Lower lobe of right lung (tissue), 2 donors: ENCODE measurements around the gene SP100. TPM values are rescaled to one million over a fixed set of nuclear protein-coding genes. Genes with fewer than 3 reads are reported as not detected.
A peak's percentile ranks its signal among the peaks of the same experiment; 100 is the strongest.
"Not testable (repeated sequence)": the region's sequence is repeated elsewhere in the genome, so short reads cannot be mapped to it uniquely, and the experiment has no call there.

ENCODE experiments used
- ATAC-seq, 2 donors: fragments of 200-7000 bp; cut with Tn5 transposase; one replicate each; pipeline ENCODE4 v1.9.1; 2020 to 2022; ENCODE audit warnings: mild to moderate bottlenecking in 2 of 2, moderate library complexity in 2 of 2
- DNase-seq: peaks from one replicate; pipeline ENCODE4 v3.0.0-alpha.2; 2020
- H3K27ac ChIP-seq: fragments of 200-600 bp; one replicate; pipeline ENCODE4 v1.8.0; 2022
- H3K27me3 ChIP-seq: fragments of 200-600 bp; one replicate; pipeline ENCODE4 v1.8.0; 2022; ENCODE audit warnings: low read depth
- H3K36me3 ChIP-seq: fragments of 200-600 bp; one replicate; pipeline ENCODE4 v1.8.0; 2022; ENCODE audit warnings: mild to moderate bottlenecking
- H3K4me1 ChIP-seq: fragments of 200-600 bp; one replicate; pipeline ENCODE4 v1.8.0; 2022
- H3K4me3 ChIP-seq: fragments of 200-600 bp; one replicate; pipeline ENCODE4 v1.8.0; 2022; ENCODE audit warnings: mild to moderate bottlenecking
- H3K9me3 ChIP-seq: fragments of 200-600 bp; one replicate; pipeline ENCODE4 v1.8.0; 2022
- CTCF ChIP-seq: fragments of 200-600 bp; IDR thresholded peaks from one replicate; pipeline ENCODE4 v1.8.0; 2022; ENCODE audit warnings: antibody characterized with exemption, mild to moderate bottlenecking
- intact Hi-C: fragments of 100-400 bp; cut with DNase I; formaldehyde crosslinking; loops from one replicate; pipeline ENCODE4 v1.11.0; 2022
- total RNA-seq: library from RNA; stranded (reverse); fragmentation: NEBNext Ultra II Directional; extraction: Animal tissue kit (Norgen Biotek cat#: 25700); gene quantifications from one replicate; pipeline ENCODE4 v1.2.1, GENCODE V29; 2021
- donor health status: DM: no; HTN: yes; CAD: no; lungs with severe emphysema.

The SP100 gene
- total RNA-seq, 1 donor from 2014 or later = 162 TPM

DNA sequence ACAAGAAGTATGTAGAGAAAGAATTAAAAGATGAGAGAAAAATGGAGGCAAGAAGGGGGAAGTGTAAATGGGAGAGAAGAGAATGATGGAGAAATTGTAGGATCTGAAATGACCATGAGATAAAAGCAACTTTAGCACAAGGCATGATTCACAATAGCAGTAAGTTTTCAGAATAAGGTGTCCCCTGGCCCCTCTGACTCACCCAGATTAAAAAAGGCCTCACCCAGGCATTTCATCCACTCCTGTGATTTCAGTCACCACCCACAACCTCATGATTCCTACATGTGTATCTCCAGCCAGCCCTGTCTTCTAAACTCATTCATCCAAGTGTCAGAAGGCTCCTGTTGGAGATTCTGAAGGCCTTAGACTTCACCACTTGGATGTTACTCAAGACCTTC lies 56.6 kb downstream of the SP100 start:
- no peak overlapping the region for H3K27ac ChIP-seq
- TF ChIP-seq CTCF = no peak
- no peaks in the 10 kb centered on the region for H3K4me1 ChIP-seq
- H3K36me3 ChIP-seq = peaks cover 63% of the 10 kb centered on the region
- no peak overlapping the region for H3K4me3 ChIP-seq
- peaks cover 12% of the 10 kb centered on the region for H3K9me3 ChIP-seq
- peak in 1 of 2 donors; percentile 62 for ATAC-seq
- intact Hi-C loops = no loop called here
- DNase-seq = no peak
- H3K27me3 ChIP-seq = no peaks in the 10 kb centered on the region

- intact Hi-C loops = no loop called here
- peak overlapping the region; percentile 12 for H3K27ac ChIP-seq
- ATAC-seq = peak; percentile 42 to 67
Measured at GRCh38 chr2:230473378-230473777, 57.4 kb downstream of the SP100 start.

DNA sequence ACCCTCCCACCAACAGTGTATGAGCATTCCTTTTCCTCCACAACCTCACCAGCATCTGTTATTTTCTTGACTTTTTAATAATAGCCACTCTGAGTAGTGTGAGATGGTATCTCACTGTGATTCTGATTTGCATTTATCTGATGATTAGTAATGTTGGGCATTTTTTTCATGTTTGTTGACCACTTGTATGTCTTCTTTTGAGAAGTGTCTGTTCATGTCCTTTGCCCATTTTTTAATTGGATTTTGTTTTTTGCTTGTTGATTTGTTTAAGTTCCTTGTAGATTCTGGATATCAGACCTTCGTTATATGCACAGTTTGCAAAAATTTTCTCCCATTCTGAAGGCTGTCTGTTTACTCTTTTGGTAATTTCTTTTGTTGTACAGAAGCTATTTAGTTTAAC lies 59.1 kb downstream of the SP100 start:
- intact Hi-C loops = no loop called here
- H3K36me3 ChIP-seq = peaks cover 63% of the 10 kb centered on the region

More at GRCh38 chr2:230473378-230473777, 57.4 kb downstream of the SP100 start:
- Histone ChIP-seq H3K27me3 (no peaks in the 10 kb centered on the region), H3K4me3 (no peak overlapping the region), H3K36me3 (peaks cover 63% of the 10 kb centered on the region), H3K9me3 (peaks cover 12% of the 10 kb centered on the region), H3K4me1 (no peaks in the 10 kb centered on the region)
- no peak for DNase-seq
- TF ChIP-seq CTCF = no peak

GRCh38 chr2:230485801-230486341 lies 69.9 kb downstream of the SP100 start:
- Histone ChIP-seq H3K36me3 (peaks cover 42% of the 10 kb centered on the region), H3K4me3 (no peak overlapping the region), H3K4me1 (no peaks in the 10 kb centered on the region), H3K27ac (no peak overlapping the region), H3K9me3 (peaks cover 5% of the 10 kb centered on the region), H3K27me3 (no peaks in the 10 kb centered on the region)
- ATAC-seq (no peak), DNase-seq (no peak)
- no peak for TF ChIP-seq CTCF
- intact Hi-C loops = no loop called here

More for the DNA sequence above, 59.1 kb downstream of the SP100 start:
- H3K27me3 ChIP-seq = no peaks in the 10 kb centered on the region
- H3K27ac ChIP-seq = no peak overlapping the region
- no peak for DNase-seq
- H3K9me3 ChIP-seq = peaks cover 12% of the 10 kb centered on the region
- no peak overlapping the region for H3K4me3 ChIP-seq
- no peak for TF ChIP-seq CTCF
- H3K4me1 ChIP-seq = no peaks in the 10 kb centered on the region
- ATAC-seq = no peak

- ATAC-seq, H3K9me3 ChIP-seq, H3K4me1 ChIP-seq, H3K4me3 ChIP-seq, H3K27ac ChIP-seq, intact Hi-C loops, DNase-seq, H3K27me3 ChIP-seq: not testable (repeated sequence)
- peaks cover 67% of the 10 kb centered on the region for H3K36me3 ChIP-seq
Measured at GRCh38 chr2:230491219-230491618, 75.2 kb downstream of the SP100 start.

- ATAC-seq (no peak), DNase-seq (no peak)
- no peak overlapping the region for H3K27ac ChIP-seq
- no peak overlapping the region for H3K4me3 ChIP-seq
- H3K9me3 ChIP-seq = peaks cover 5% of the 10 kb centered on the region
- no peaks in the 10 kb centered on the region for H3K27me3 ChIP-seq
- H3K36me3 ChIP-seq = peaks cover 70% of the 10 kb centered on the region
- H3K4me1 ChIP-seq = no peaks in the 10 kb centered on the region
- intact Hi-C loops = no loop called here
- no peak for TF ChIP-seq CTCF
Measured at GRCh38 chr2:230492107-230492506, 76.1 kb downstream of the SP100 start.
